HG03103 (cell line): ENCODE results near the gene JPH3.

Experiments
- ATAC-seq: cut with Tn5 transposase; IDR thresholded peaks from one replicate; pipeline ENCODE4 v1.9.1; 2021; ENCODE audit warnings: low read depth; ENCODE audit not compliant: unreplicated experiment

The JPH3 gene

GRCh38 chr16:87602001-87602775 lies at the start of gene JPH3:
Gene JPH3 (plus strand): TSS chr16:87602508. CDS start chr16:87603147, 639 bp downstream.
- no peak for ATAC-seq

- ATAC-seq: no peak
Measured at GRCh38 chr16:87552772-87553573, 49.3 kb upstream of the JPH3 start.

GRCh38 chr16:87554754-87555427 lies 47.4 kb upstream of the JPH3 start:
- no peak for ATAC-seq

DNA sequence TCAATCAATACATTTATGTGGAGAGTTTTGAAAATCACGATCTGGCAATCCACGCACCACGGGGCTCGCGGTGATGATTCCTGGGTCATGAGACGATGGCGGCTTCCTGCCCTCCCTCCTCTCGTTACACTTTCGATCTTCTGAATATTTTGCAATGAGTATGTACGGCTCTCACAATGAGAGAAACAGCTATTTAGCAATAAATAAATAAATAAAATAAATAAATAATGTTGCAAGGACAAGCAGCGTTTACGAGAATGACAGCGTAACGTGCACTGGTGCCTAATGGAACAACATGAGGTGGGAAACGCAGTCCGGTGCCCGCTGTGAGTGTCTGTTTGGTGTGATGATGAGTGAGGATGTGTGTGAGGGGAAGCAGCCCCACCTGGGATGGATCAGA lies 46.7 kb upstream of the JPH3 start:
- no peak for ATAC-seq

GRCh38 chr16:87556941-87557459 lies 45.3 kb upstream of the JPH3 start:
- ATAC-seq: no peak

DNA sequence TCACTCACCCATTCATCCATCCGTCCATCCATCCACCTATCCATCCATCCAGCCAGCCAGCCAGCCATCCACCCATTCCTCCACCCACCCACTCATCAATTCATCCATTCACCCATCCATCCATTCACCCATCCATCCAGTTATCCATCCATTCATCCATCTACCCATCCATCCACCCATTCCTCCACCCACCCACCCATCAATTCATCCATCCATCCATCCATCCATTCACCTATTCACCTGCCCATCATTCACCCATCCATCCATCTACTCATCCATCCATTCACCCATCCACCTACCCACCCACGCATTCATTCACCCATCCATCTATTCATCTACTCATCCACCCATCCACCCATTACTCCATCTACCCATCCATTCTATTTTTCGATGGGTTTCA lies 43.6 kb upstream of the JPH3 start:
- ATAC-seq: no peak

DNA sequence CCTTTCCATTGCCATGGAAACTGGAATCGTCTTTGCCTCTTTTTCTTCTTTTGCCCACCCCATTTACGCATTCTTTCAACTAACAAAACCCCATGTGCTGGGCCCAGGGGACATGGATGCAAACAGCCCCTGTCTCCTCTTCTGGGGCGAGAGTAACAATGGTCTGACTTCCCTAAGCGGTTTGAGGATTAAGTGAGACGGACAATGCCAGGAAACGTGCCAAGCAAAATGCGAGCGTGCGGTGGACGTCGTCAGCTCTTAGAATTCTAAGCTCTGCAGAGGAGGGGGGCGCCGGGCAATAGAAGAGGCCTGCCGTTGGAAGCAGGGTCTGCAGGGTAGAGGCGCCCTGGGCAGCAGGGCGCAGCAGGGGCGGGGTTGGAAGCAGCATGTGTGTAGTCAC lies 42.4 kb upstream of the JPH3 start:
- no peak for ATAC-seq

GRCh38 chr16:87560428-87561199 lies 41.7 kb upstream of the JPH3 start:
- ATAC-seq: no peak

- ATAC-seq: no peak
Measured at GRCh38 chr16:87561200-87562105, 40.9 kb upstream of the JPH3 start.

DNA sequence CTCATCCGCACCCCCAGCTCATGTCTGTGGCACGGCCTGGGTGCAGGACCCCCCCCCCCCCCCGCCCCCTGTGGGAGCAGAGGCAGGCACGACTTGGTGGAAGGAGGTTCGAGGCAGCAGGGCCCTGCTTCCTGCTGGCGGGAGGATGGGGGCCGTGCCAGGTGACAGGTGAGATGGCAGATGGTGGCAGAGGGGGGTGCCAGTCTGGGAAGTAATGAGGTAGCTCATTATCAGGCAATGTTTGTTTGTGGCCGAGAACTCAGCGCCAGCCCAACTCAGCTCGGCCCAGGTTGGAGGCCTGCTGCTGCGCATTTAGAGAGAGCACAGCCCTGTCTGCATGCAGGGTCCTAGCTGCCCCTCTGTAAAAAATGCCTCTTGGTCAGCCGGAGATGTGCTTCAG lies 40.1 kb upstream of the JPH3 start:
- no peak for ATAC-seq

- ATAC-seq: no peak
Measured at GRCh38 chr16:87563022-87563421, 39.3 kb upstream of the JPH3 start.

DNA sequence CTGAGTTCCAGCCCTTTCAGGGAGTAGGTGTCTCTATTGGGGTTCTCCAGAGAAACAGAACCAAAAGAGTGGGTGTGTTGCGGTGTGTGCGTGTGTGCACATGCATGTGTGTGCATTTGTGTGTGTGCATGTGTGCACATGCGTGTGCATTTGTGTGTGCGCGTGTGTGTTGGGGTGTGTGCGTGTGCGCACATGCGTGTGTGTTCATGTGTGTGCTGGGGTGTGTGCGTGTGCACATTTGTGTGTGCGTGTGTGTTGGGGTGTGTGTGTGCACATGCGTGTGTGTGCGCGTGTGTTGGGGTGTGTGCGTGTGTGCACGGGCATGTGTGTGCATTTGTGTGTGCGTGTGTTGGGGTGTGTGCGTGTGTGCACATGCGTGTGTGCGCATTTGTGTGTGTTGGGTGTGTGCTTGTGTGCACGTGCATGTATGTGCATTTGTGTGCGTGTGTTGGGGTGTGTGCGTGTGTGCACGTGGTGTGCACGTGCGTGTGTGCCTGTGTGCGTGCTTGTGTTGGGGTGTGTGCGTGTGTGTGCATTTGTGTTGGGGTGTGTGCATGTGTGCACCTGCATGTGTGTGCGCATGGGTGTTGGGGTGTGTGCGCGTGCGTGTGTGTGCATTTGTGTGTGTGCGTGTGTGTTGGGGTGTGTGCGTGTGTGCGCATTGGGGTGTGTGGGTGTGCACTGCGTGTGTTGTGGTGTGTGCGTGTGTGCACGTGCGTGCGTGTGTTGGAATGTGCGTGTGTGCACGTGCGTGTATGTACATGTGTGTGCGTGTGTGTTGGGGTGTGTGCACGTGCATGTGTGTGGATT lies 38.4 kb upstream of the JPH3 start:
- ATAC-seq: no peak

DNA sequence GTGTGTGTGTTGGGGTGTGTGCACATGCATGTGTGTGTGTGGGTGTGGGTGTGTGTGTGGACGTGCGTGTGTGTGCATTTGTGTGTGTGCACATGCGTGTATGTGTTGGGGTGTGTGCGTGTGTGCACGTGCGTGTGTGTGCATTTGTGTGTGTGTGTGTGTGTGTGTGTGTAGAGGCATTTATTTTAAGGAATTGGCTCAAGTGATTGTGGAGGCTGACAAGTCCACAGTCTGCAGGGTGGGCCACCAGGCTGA lies 37.9 kb upstream of the JPH3 start:
- ATAC-seq: no peak

DNA sequence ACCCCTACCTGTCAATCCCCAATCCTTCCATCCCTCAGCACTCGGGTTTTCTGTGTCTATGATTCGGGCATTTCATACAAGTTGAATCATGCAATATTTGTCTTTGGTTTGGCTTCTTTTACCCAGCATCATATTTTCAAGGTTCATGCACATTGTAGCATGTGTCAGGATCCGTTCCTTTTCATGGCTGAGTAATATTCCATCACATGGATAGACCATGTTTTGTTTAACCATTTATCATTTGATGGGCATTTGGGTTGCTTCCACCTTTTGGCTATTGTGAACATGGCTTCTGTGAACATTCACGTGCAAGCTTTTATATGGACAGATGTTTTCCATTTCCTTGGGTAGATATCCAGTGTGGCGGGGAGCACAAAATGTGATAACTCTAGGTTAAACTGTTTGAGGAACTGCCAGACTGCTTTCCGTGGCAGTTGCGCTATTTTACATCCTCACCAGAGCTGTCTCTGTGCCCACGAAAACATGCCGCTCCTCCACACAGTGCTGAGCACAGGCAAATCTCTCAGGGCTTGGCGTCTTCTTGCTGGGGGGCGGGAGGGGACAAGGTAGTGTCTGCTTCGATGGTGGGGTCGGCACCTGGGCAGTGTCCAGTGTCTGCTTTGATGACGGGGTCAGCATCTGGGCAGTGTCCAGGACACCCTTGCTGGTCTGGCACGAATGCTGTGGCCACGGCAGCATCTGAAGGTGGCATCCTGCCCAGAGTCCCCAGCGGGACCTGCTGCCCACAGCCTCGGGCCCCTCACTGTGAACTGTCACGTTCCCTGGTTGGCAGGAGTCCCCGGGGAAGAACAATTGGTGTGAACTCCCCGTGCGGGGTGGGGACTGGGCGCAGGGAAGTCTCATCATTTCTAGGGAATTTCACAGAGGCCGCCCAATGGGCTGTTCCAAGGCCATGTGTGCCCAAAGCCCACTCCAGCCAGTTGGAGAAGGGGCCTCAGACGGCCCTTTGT lies 32.4 kb upstream of the JPH3 start:
- no peak for ATAC-seq

GRCh38 chr16:87570572-87570937 lies 31.8 kb upstream of the JPH3 start:
- ATAC-seq: no peak

- ATAC-seq: no peak
Measured at GRCh38 chr16:87570938-87571867, 31.1 kb upstream of the JPH3 start.

DNA sequence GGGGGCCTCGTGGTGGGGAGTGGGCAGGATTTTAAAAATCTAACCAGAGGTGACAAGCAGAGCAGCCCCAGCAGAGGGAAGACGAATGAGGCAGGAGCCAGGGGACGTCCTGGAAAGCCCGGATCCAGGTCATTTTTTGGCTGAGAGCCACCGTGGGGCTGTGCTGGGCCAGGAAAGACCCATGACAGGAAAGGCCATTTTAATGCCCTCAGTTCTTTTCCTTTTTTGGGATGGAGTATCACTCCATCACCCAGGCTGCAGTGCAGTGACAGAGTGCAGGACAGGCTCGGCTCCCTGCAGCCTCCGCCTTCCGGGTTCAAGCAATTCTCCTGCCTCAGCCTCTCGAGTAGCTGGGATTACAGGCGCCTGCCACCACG lies 30.5 kb upstream of the JPH3 start:
- no peak for ATAC-seq
